NCI-H1048 (cell line): ENCODE results near the gene NANOG.
"Not testable (repeated sequence)": the region's sequence is repeated elsewhere in the genome, so short reads cannot be mapped to it uniquely, and the experiment has no call there.

Experiments used
- DNase-seq: peaks from one replicate; lab custom pipeline; 2025; lab: John Stamatoyannopoulos, UW

NANOG gene

DNA sequence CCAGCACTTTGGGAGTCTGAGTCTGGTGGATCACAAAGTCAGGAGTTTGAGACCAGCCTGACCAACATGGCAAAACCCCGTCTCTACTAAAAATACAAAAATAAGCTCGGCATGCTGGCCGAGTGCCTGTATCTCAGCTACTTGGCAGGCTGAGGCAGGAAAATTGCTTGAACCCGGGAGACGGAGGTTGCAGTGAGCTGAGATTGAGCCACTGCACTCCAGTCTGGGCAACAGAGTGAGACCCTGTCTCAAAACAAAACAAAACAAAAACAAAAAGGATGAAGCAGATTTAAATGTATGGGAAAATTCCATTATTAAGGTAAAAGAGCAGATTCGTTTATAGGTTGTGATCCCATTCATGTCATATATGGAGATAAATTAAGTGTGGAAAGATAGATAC is 17.1 kb downstream of the NANOG start:
- DNase-seq: not testable (repeated sequence)

DNA sequence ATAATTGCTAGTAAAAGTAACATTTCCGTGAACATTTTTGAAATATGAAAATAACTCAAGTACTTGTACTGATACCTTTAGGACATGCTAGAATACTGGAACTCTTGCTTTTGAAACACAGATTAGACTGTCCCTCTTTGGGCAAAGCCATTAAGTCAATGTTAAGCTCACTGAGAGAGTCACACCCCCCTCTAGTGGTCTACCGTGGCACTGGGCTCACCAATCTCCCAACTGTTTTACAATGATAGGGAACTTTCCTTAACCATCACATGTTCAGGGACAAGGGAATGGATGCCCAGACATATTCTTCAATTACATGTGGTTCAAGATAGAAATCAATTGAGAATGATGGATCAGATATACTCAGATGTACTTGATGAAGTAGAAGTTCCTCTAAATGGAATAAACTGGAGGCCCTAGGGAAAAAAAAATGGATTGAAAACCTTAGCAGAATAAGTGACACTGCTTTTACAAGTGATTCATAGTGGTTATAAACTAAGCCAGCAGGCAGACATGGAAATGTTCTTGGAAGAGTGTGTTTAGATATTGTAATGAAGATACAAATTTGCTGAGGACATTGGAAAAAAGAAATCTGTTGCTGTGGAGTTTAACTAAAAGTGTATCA is 17.8 kb downstream of the NANOG start:
- peak; percentile 30 for DNase-seq

- not testable (repeated sequence) for DNase-seq
Measured at GRCh38 chr12:7825754-7826153, 36.6 kb downstream of the NANOG start.

- DNase-seq: not testable (repeated sequence)
Measured at GRCh38 chr12:7829737-7830136, 40.5 kb downstream of the NANOG start.

GRCh38 chr12:7832059-7832696 is 43.0 kb downstream of the NANOG start:
- DNase-seq: no peak

- not testable (repeated sequence) for DNase-seq
Measured at GRCh38 chr12:7833201-7833600, 44.0 kb downstream of the NANOG start.

DNA sequence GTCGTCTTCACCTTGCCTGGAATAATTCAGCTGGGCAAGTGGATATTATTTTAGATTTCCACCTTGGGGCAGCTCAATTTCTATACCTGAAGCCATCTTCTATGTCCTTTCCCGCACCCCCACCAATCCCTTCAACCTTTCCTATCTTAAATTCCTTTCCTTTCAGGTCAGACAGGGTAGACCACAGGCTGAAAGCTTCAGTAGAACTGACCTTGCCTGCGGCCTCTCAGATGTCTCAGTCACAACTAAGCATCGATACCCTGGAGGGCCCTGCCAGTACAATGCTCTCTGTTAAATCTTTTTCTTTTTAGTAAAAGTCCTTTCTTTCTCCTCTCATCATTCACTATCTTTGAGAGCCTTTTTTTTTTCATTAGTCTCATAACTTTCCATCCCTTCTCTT is 44.6 kb downstream of the NANOG start:
- DNase-seq: no peak

GRCh38 chr12:7834701-7835100 is 45.5 kb downstream of the NANOG start:
- DNase-seq: no peak

- DNase-seq: no peak
Measured at GRCh38 chr12:7835116-7835515, 45.9 kb downstream of the NANOG start.

DNA sequence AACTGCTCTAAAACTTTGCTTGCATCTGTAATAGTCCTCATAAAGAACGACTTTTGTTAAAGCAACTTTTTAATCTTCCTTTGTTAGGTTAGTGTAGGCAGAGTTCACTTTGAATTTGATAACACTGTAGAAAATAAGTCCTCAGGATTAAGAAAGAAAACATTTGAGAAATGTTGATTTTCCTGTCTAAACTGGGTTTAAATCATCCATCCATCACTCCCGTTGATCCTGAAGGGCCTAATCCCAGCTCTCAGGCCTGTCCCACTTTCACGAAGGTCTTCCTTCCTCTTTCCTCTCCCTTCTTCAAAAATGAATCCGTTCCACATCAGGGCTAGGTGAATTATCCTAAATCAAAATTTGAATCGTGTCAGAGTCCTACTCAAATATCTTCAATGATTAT is 46.6 kb downstream of the NANOG start:
- DNase-seq: no peak

- DNase-seq: no peak
Measured at GRCh38 chr12:7837366-7837765, 48.2 kb downstream of the NANOG start.

DNA sequence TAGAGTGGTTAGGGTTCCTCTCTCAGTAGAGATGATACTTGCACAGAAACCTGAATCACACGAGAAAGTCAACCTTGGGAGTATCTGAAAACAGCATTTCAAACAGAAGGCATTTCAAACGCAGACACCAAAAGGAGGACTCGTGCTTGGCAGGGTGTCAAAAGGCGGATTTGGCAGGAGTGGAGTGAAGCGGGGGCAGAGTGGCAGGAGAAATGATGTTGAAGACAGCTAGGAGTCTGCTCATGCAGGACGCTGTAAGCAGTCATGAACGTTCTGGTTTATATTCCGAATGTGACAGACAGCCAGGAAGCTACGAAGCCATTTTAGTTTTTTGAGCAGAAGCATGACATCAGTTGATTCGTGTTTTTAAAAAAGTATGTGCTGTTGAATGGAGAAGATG is 50.0 kb downstream of the NANOG start:
- DNase-seq: not testable (repeated sequence)

- DNase-seq: not testable (repeated sequence)
Measured at GRCh38 chr12:7839848-7840247, 50.6 kb downstream of the NANOG start.

- DNase-seq: not testable (repeated sequence)
Measured at GRCh38 chr12:7842444-7842843, 53.2 kb downstream of the NANOG start.

GRCh38 chr12:7843149-7843548 is 53.9 kb downstream of the NANOG start:
- DNase-seq: not testable (repeated sequence)

DNA sequence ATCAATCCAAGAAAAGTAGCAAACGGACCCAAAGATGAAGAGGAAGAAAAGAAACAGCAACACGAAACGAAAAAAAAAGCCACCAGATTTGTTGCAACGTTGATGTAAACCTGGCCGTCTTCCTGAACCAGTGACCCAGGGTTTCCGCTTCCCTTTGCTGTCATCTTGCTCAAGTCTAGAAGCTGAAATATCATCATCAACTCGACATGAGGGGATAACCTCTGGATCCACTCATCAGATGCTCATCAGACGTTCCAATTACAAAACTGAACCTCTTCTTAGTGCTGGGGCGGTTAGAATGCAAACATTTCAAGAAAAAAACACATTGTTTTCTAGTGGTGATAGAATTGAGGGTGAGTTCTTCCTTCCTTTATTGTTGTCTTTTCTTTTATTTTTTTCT is 54.4 kb downstream of the NANOG start:
- DNase-seq: not testable (repeated sequence)

- no peak for DNase-seq
Measured at GRCh38 chr12:7844116-7844515, 54.9 kb downstream of the NANOG start.

DNA sequence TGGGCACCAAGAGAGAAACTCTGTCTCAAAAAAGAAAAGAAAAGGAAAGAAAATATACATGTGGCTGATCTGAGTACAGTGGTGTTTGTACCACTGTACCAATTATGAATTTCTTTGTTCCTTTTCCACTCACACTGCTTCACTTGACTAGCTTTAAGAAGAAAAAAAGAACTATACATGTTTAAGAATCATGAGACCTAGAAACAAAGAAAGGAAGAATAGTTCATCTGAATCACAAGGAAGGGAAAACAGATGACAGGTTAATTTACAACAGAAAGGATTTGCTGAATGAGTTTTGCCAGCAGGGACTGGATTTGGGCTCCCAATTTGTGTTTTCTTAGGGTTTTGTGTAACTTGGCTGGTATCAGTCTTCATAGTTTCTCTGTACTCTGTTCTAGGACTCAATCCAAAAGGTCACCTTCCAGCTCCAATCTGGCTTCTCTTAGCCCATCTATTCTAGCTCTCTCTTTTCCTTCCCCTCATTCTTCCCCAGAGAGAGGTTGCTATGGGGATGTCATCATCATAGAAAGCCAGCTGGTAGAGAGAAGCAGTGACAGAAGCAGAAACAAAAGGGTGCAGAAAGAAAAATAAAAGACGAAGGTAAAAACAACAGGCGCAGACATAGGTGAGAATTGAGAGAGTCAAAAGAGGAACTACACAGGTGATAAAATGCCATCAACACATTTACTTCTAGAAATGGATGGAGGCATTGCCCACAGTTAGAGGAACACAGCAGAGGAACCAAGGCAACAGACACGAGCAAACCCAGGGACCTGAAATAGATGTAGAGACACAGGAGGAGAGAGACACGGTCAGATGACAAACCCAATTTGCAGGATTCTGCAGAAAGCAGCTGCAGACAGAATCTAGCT is 58.3 kb downstream of the NANOG start:
- DNase-seq: not testable (repeated sequence)

DNA sequence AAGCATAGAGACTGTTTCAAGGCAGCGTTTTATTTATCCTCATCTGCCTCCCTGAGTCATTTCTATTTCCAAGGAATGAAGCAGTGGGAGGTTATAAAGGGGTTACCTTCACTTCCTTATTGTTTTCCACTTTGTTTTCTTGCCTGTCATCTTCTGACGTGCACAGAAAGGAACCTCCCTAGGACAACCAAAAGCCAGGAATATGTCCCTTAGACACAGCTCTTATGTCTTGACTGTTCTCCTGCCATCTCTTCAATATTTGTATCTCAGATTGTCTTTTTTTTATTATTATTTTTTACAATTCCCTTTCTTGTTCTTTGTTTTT is 58.9 kb downstream of the NANOG start:
- DNase-seq: not testable (repeated sequence)
